GM12875 (cell line): ENCODE results near the gene DAP3.
"Not testable (repeated sequence)": the region's sequence is repeated elsewhere in the genome, so short reads cannot be mapped to it uniquely, and the experiment has no call there.

Experiments used
- H3K4me3 ChIP-seq: one replicate; pipeline ENCODE4 v1.5.1; 2011; ENCODE audit warnings: low read depth, low read length, control low read depth
- TF ChIP-seq, protein P1 (sequence below): IDR thresholded peaks from 2 replicates; pipeline ENCODE4 v1.5.1; 2011; ENCODE audit warnings: low read depth, mild to moderate bottlenecking, control low read depth, inconsistent platforms, low read length, moderate library complexity, borderline replicate concordance; ENCODE audit not compliant: insufficient read depth

The DAP3 gene

DNA sequence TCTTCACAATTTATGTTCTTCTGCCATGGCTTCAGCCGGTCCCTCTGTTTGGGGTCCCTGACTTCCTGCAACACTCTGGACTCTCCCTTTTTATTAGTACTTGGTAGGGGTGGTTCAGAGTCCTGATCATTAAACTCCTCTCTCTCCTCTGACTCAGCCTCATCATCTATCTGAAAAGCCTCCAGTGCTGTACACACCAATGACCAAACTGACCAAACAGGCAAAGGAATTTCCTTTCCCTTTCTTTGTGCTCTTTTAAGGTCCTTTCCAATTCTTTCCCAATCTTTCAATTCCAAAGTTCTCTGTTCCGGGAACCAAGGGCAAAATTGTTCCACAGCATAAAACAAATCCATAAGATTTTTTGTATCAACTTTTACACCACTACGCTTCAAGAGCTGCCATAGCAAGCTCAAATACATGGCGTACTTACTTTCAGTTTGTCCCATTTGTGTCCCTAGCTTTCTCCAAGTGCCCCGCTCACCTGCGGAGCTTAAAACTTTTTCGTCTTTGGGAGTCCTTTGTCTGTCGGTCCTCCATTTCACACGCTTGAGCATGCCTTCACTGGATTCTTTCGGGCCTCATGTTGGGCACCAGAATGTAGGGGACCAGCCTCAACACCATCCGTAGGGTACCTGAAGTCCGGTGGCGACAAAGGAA is 9.6 kb downstream of the DAP3 start:
- TF ChIP-seq, protein P1, sequence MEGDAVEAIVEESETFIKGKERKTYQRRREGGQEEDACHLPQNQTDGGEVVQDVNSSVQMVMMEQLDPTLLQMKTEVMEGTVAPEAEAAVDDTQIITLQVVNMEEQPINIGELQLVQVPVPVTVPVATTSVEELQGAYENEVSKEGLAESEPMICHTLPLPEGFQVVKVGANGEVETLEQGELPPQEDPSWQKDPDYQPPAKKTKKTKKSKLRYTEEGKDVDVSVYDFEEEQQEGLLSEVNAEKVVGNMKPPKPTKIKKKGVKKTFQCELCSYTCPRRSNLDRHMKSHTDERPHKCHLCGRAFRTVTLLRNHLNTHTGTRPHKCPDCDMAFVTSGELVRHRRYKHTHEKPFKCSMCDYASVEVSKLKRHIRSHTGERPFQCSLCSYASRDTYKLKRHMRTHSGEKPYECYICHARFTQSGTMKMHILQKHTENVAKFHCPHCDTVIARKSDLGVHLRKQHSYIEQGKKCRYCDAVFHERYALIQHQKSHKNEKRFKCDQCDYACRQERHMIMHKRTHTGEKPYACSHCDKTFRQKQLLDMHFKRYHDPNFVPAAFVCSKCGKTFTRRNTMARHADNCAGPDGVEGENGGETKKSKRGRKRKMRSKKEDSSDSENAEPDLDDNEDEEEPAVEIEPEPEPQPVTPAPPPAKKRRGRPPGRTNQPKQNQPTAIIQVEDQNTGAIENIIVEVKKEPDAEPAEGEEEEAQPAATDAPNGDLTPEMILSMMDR, result no peak
- no peak overlapping the region for H3K4me3 ChIP-seq

- H3K4me3 ChIP-seq, result not testable (repeated sequence)
Observed at GRCh38 chr1:155699062-155699461, 10.2 kb downstream of the DAP3 start.

DNA sequence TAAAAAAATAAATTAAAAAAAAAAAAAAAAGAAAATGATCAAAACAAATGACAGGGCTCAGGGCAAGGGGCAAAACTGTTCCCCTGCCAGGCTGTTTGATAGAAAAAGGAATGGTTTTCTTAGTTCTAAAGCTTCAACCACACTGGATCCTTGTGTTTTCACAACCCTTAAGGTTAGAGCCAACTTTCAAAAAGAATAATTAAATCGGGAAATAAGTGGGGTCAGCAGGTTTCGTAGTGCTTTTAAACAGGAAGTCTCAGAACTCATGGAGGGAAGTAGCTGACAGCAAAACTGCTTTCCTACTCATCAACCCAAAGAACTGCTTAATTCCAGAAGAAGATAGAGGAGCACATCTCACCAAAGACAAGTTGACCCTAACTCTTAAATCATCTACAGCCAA is 12.8 kb downstream of the DAP3 start:
- not testable (repeated sequence) for H3K4me3 ChIP-seq

- no peak overlapping the region for H3K4me3 ChIP-seq
- TF ChIP-seq, protein P1, result no peak
Observed at GRCh38 chr1:155703216-155703615, 14.3 kb downstream of the DAP3 start.

GRCh38 chr1:155704414-155704813 is 15.5 kb downstream of the DAP3 start:
- not testable (repeated sequence) for H3K4me3 ChIP-seq

DNA sequence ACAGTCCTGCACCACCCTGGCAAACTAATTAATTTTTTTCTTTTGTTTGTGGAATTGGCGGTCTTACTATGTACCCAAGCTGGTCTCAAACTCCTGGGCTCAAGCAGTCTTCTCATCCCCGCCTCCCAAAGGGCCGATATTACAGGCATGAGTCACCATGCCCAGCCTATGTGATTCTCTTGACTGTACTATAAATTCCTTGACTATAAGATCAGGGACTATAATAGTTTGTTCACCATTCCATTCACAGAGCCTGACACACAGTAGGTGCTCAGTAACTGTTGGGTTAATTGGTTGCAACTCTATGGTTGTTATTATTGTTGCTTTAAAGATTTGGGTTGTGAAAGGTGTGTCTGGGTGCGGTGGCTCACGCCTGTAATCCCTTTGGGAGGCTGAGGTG is 17.2 kb downstream of the DAP3 start:
- no peak overlapping the region for H3K4me3 ChIP-seq
- TF ChIP-seq, protein P1, result no peak

- no peak overlapping the region for H3K4me3 ChIP-seq
- TF ChIP-seq, protein P1, result no peak
Observed at GRCh38 chr1:155709391-155709790, 20.5 kb downstream of the DAP3 start.

- not testable (repeated sequence) for H3K4me3 ChIP-seq
Observed at GRCh38 chr1:155711457-155711856, 22.6 kb downstream of the DAP3 start.

- not testable (repeated sequence) for H3K4me3 ChIP-seq
Observed at GRCh38 chr1:155712636-155713035, 23.7 kb downstream of the DAP3 start.

- H3K4me3 ChIP-seq, result no peak overlapping the region
- TF ChIP-seq, protein P1, result no peak
Observed at GRCh38 chr1:155713075-155713474, 24.2 kb downstream of the DAP3 start.

- H3K4me3 ChIP-seq, result not testable (repeated sequence)
Observed at GRCh38 chr1:155715056-155715455, 26.2 kb downstream of the DAP3 start.
